ENCODE data around the gene ANKS3.

ANKS3 gene, protein sequence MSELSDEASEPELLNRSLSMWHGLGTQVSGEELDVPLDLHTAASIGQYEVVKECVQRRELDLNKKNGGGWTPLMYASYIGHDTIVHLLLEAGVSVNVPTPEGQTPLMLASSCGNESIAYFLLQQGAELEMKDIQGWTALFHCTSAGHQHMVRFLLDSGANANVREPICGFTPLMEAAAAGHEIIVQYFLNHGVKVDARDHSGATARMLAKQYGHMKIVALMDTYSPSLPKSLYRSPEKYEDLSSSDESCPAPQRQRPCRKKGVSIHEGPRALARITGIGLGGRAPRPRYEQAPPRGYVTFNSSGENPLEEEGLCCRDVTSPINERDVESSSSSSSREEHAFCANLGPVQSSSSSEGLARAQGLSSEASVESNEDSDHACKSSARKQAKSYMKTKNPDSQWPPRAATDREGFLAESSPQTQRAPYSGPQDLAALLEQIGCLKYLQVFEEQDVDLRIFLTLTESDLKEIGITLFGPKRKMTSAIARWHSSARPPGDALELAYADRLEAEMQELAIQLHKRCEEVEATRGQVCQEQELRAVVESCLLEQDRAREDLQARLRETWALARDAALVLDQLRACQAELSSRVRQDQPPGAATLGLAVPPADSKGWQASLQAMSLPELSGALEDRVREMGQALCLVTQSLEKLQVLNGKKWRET

GRCh38 chr16:4734063-4734729 lies at the start of gene ANKS3, which contains the start of gene DNAAF8:
Gene ANKS3 (minus strand): TSS chr16:4734271. CDS start chr16:4730149, 4,122 bp downstream.
Gene DNAAF8 (plus strand): TSS chr16:4734537. CDS start chr16:4736515, 1,978 bp downstream.
- peak; percentile 89 for DNase-seq (ENCODE audit: low read depth, low spot score)

GRCh38 chr16:4783251-4783950 lies 49.3 kb upstream of the ANKS3 start:
- H3K27ac ChIP-seq: no peak overlapping the region
- no peak for DNase-seq (ENCODE audit: low read depth, low spot score)

More at GRCh38 chr16:4734063-4734729, at the start of gene ANKS3, which contains the start of gene DNAAF8:
- peak within 1 kb of the TSS; percentile 60 for H3K27ac ChIP-seq

DNA sequence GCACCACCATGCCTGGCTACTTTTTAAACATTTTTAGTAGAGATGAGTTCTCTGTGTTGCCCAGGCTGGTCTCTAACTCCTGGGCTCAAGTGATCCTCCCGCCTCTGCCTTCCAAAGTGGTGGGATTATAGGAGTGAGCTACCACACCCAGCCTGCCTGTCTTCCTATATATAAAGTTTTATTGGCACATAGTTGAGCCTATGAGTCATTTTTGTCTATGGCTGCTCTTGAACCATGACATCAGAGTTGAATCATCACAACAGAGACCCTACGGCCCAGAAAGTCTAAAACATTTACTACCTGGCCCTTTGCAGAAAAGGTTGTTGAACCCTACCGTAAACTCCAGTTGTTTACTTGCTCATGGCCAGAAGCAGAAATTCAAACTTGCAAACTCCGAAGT lies 46.2 kb upstream of the ANKS3 start:
- no peak overlapping the region for H3K27ac ChIP-seq
- no peak for DNase-seq (ENCODE audit: low read depth, low spot score)

DNA sequence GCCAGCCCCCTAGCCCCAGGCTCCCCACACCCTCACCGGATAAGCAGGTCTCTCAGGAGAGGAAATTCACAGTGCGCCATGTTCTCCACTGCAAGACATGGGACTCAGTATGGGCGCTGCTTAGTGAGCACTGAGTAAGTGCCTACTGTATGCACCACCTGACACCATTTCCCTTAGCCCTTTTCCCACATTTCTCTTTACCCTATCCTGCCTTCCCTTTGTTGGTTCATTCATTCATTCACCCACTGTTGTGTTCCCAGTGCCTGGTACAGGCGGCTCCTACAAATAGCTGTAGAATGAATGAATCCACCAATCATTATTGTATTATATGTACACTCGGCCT lies 44.0 kb upstream of the ANKS3 start:
- H3K27ac ChIP-seq: no peak overlapping the region
- DNase-seq (ENCODE audit: low read depth, low spot score): no peak

GRCh38 chr16:4777339-4778049 lies 43.4 kb upstream of the ANKS3 start:
- no peak overlapping the region for H3K27ac ChIP-seq
- DNase-seq (ENCODE audit: low read depth, low spot score): no peak

DNA sequence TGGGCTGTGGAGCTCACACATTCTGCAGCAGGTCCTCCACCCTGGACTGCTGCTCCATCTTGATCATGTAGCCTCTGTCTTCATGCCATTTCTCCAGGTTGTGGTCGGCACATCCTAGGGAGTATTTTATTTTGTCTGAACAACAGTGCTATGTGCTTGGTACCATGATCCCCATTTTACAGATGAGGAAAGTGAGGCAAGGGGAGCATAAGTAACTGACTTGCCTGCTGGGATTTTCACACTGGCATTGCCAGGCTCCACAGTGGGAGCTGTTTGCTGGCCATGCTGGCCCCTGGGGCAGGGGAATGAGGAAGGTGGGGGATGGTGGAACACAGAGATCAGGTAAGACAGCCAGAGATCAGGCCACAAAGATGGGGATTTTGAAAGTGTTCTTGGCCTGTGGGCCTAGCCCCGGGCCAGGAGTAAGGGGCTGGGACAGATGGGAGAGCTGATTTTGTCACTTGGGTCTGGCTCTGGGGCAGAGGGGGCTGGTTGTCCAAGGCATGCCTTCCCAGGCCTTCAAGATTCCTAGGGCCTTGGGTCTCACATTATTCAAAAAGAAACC lies 42.2 kb upstream of the ANKS3 start:
- DNase-seq (ENCODE audit: low read depth, low spot score): no peak
- H3K27ac ChIP-seq: no peak overlapping the region

DNA sequence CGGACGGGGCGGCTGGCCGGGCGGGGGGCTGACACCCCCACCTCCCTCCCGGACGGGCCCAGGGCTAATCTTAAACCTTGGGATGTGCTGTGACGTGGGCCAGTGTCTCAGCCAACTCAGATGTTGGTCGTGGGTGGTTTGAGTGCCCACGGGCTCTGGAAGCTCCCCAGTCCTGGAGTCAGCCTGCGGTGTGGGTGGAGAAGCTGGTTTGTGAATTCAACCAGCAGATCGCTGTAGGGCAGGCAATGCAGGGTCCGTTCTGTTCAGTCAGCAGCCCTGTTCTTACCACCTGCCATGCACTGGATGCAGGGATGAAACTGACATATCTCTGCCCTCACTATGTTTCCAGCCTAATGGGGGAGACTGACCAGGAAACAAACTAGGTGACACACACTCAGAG lies 40.9 kb upstream of the ANKS3 start:
- H3K27ac ChIP-seq: no peak overlapping the region
- no peak for DNase-seq (ENCODE audit: low read depth, low spot score)

DNA sequence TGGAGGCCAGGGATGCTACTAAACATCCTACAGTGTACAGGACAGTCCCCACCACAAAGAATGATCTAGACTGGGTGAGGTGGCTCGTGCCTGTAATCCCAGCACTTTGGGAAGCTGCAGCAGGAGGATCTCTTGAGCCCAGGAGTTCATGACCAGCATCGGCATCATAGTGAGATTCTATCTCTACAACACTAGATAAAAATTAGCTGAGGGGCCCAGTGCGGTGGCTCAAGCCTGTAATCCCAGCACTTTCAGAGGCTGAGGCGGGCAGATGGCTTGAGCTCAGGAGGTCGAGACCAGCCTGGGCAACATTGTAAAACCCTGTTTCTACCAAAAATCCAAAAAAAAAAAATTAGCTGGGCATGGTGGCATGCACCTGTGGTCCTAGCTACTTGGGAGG lies 38.3 kb upstream of the ANKS3 start:
- DNase-seq (ENCODE audit: low read depth, low spot score): no peak
- H3K27ac ChIP-seq: no peak overlapping the region

DNA sequence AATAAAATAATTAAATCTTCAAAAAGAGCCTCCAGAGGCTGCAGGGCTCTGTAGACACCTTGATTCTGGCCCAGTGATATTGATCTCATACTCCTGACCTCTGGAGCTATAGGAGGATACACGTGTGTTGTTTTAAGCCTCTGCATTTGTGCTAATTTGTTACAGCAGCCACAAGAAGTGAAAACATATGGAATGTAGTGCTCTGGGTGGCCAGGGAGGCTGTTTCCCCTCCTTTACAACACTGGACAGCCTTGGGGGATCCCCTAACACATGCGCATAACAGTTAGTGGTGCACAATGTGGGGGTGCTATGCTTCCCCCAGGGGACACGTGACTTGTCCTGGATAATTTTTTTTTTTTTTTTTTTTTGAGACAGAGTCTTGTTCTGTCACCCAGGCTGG lies 37.6 kb upstream of the ANKS3 start:
- H3K27ac ChIP-seq: no peak overlapping the region
- DNase-seq (ENCODE audit: low read depth, low spot score): no peak

GRCh38 chr16:4769306-4769638 lies 35.2 kb upstream of the ANKS3 start:
- no peak overlapping the region for H3K27ac ChIP-seq
- no peak for DNase-seq (ENCODE audit: low read depth, low spot score)

DNA sequence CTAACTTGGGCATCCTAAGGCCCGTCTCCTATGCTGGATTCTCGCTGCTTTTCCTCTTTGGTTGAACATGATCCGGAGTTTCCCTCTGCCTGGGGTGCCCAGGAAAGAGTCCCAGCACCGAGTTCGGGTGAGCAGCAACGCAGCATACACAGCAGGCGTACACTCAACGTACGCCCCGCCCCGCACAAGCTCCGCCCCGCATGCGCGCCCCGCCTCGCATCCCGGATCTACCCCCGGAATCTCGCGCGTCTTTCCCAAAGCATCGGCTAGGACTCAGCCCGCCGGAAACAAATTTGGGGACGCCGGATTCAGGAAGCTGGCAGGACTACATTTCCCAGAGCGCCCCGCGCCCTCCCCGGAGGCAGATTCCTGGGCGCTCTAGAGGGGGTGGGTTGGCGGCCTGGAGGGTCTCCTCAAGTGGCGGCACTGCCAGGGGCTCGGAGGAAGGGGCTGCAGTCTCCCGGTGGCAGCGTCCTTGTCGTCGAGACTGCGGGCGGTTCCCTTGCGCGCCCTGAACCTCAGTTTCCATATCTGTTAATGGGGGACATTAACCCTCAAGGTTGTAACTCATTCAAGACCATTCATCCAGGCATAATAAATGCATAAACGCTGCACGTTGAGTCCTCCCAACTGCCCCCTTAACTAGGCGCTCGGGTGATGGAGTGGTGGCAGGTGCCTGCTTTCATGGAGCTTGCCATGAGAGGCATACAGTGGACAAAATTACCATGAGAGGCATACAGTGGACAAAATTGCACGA lies 34.7 kb upstream of the ANKS3 start:
- H3K27ac ChIP-seq: peak overlapping the region; percentile 91

DNA sequence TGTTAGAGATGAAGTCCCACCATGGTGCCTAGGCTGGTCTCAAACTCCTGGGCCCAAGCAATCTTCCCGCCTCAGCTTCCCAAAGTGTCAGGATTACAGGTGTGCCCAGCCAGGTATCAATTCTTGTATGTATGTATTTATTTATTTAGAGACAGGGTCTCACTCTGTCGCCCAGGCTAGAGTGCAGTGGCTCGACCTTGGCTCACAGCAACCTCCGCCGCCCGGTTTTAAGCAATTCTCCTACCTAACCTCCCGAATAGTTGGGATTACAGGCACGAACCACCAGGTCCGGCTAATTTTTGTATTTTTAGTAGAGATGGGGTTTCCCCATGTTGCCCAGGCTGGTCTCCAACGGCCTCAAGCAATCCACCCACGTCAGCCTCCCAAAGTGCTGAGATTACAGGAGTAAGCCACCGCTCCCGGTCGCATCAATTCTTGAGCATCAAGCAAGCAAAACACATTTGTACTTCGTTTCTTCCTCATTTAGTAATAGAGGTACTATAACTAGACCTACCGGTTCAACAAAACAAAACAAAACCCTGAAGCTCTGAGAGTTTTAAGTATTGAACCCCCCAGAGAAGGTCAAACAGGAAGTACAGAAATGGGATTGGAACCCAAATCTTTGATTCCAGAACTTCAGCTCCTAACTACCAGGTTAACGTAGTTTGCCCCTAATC lies 33.9 kb upstream of the ANKS3 start:
- DNase-seq (ENCODE audit: low read depth, low spot score): no peak

More for the DNA sequence above, 34.7 kb upstream of the ANKS3 start:
- DNase-seq (ENCODE audit: low read depth, low spot score): peak; percentile 68

GRCh38 chr16:4766875-4767628 lies 33.0 kb upstream of the ANKS3 start, which contains the start of gene ZNF500:
Gene ZNF500 (minus strand): TSS chr16:4767162. CDS start chr16:4765978, 1,184 bp downstream.
- peak; percentile 75 for DNase-seq (ENCODE audit: low read depth, low spot score)

More for the DNA sequence above, 33.9 kb upstream of the ANKS3 start:
- peak overlapping the region; percentile 91 for H3K27ac ChIP-seq

DNA sequence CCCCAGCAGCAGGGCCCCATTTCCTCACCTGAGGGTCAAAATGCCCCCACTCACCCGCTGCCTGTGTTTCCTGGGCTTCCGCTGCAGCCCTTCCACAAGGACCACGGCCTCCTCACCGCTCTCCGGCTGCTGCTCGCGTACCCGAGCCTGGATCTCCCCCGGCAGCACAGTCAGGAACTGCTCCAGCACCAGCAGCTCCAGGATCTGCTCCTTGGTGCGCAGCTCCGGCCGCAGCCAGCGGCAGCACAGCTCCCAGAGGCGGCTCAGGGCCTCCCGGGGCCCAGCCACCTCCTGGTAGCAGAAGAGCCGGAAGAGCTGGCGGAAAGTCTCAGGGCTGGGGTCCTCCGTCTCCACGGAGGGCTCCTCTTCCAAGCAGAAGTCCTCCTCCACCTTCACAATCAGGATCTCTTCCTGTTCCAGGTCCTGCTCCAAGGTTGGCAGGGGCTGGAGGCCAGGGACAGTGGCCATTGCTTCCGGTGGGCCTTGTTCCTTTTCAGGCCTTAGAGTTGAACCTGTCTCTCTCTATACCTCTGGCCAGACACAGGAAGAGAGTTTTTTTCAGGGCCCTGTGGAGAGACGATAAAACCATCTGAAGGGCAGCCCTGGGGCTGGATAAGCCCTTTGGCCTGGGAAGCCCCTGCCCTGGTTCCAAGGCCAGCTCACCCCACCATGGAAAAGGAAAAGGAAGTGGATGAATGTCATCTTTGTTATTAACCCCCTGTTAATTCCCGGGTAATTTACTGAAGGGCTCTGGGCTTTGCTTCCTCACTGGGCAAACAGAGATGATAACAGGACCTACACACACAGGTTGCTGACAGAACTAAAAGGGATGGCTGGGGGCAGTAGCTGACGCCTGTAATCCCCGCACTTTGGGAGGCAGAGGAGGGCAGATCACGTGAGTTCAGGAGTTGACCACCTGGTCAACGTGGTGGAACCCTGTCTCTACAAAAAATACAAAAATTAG lies 31.7 kb upstream of the ANKS3 start:
- DNase-seq (ENCODE audit: low read depth, low spot score): no peak
- H3K27ac ChIP-seq: peak overlapping the region; percentile 91

More at GRCh38 chr16:4766875-4767628, 33.0 kb upstream of the ANKS3 start, which contains the start of gene ZNF500:
- peak within 1 kb of the TSS; percentile 91 for H3K27ac ChIP-seq

- no peak for DNase-seq (ENCODE audit: low read depth, low spot score)
- H3K27ac ChIP-seq: no peak overlapping the region
These were observed 29.7 kb upstream of the ANKS3 start for GRCh38 chr16:4763791-4764190.

DNA sequence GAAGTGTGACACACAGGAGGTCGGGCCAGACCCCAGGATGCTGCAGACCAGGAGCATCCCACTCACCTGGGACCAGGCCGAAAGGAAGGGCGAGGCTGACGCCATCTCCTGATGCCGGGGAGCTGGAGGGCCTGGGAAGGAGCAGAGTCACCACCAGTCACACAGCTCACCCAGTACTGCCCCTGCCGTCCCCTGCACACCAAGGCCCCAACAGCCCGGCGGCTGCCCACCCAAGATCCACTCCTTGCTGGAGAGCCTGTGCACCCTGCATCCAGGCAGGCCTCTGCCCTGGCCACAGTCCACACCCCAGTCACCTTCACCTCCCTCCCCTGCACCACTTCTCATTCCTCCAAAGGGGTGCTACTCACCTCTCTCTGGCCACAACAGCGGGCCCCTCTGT lies 28.1 kb upstream of the ANKS3 start:
- H3K27ac ChIP-seq: no peak overlapping the region
- DNase-seq (ENCODE audit: low read depth, low spot score): no peak
